Stimulated activated CD4-positive, alpha-beta T cell treated with anti-CD3 and anti-CD28 coated beads, Interleukin-2, amount 100 ng/mL, for 24 hours (primary cell): ENCODE results near the gene DDN.
A peak's percentile ranks its signal among the peaks of the same experiment; 100 is the strongest.

ENCODE experiments used
- DNase-seq, 2 donors: peaks; one replicate each; pipeline ENCODE4 v3.0.0-alpha.2; 2020

The DDN gene

GRCh38 chr12:49010092-49010668 is 11.0 kb upstream of the DDN start:
- DNase-seq: no peak

GRCh38 chr12:49008943-49009342 is 9.8 kb upstream of the DDN start:
- no peak for DNase-seq

GRCh38 chr12:49000346-49000745 is 1.2 kb upstream of the DDN start:
- DNase-seq: no peak

GRCh38 chr12:48998497-48999353 is 450 bp downstream of the DDN start:
- peak in 1 of 2 donors; percentile 40 for DNase-seq

- DNase-seq: peak in 1 of 2 donors; percentile 46
Observed at GRCh38 chr12:48997719-48998496, 1.3 kb downstream of the DDN start.

GRCh38 chr12:48996794-48997718 is 2.1 kb downstream of the DDN start:
- peak; percentile 74 to 78 for DNase-seq

- DNase-seq: peak; percentile 61 to 66
Observed at GRCh38 chr12:48995086-48995879, 3.9 kb downstream of the DDN start.

GRCh38 chr12:48994224-48995085 is 4.7 kb downstream of the DDN start:
- no peak for DNase-seq

- DNase-seq: no peak
Observed at GRCh38 chr12:48993787-48994186, 5.4 kb downstream of the DDN start.

GRCh38 chr12:48991247-48992050 is 7.7 kb downstream of the DDN start:
- no peak for DNase-seq

GRCh38 chr12:48990552-48990951 is 8.6 kb downstream of the DDN start:
- no peak for DNase-seq

- DNase-seq: peak; percentile 83 to 84
Observed at GRCh38 chr12:48988030-48988649, 11.0 kb downstream of the DDN start.

GRCh38 chr12:48986720-48987291 is 12.4 kb downstream of the DDN start:
- DNase-seq: no peak

GRCh38 chr12:48985901-48986300 is 13.3 kb downstream of the DDN start:
- no peak for DNase-seq

GRCh38 chr12:48985475-48985897 is 13.7 kb downstream of the DDN start:
- no peak for DNase-seq

GRCh38 chr12:48982397-48983080 is 16.6 kb downstream of the DDN start:
- no peak for DNase-seq

- no peak for DNase-seq
Observed at GRCh38 chr12:48981757-48982157, 17.4 kb downstream of the DDN start.
